Lower leg skin (tissue), 4 donors: ENCODE measurements around the gene OAS2. TPM values are rescaled to one million over a fixed set of nuclear protein-coding genes. Genes with fewer than 3 reads are reported as not detected.

Experiments used
- DNase-seq, 2 donors: peaks; one replicate each; pipeline ENCODE4 v3.0.0-alpha.2; 2019; ENCODE audit warnings: low spot score in 2 of 2
- H3K4me3 ChIP-seq: fragments of 200-600 bp; sonication (generic); 2 replicates; pipeline ENCODE4 v1.5.1; 2017; ENCODE audit warnings: mild to moderate bottlenecking, low read depth; ENCODE audit not compliant: poor library complexity, severe bottlenecking
- POLR2A ChIP-seq, 2 donors: fragments of 450-650 bp; IDR thresholded peaks; one replicate each; pipeline ENCODE4 v1.6.1; 2016 to 2017; ENCODE audit warnings: antibody characterized with exemption in 2 of 2, mild to moderate bottlenecking in 1 of 2, moderate library complexity in 1 of 2
- WGBS, 2 donors: methylation state at CpG; one replicate each; pipeline ENCODE4 v1.1.5; 2018; 5-methylcytosine and 5-hydroxymethylcytosine counted together
- intact Hi-C: fragments of 100-400 bp; cut with DNase I; formaldehyde crosslinking; loops from one replicate; pipeline ENCODE4 v1.15.0; 2023; ENCODE audit warnings: low total_unique reads
- total RNA-seq, 4 donors: library from RNA; depleted of rRNA; stranded (reverse); fragments of >200 nt; gene quantifications; one replicate each; pipeline ENCODE4 v1.1.0, GENCODE V29; 2016
- TF ChIP-seq, protein P1 (sequence below), 3 donors: fragments of 450-650 bp; IDR thresholded peaks; one replicate each; pipeline ENCODE4 v1.5.1; 2016; ENCODE audit warnings: antibody characterized with exemption in 3 of 3, mild to moderate bottlenecking in 3 of 3, moderate library complexity in 2 of 3

The OAS2 gene, protein sequence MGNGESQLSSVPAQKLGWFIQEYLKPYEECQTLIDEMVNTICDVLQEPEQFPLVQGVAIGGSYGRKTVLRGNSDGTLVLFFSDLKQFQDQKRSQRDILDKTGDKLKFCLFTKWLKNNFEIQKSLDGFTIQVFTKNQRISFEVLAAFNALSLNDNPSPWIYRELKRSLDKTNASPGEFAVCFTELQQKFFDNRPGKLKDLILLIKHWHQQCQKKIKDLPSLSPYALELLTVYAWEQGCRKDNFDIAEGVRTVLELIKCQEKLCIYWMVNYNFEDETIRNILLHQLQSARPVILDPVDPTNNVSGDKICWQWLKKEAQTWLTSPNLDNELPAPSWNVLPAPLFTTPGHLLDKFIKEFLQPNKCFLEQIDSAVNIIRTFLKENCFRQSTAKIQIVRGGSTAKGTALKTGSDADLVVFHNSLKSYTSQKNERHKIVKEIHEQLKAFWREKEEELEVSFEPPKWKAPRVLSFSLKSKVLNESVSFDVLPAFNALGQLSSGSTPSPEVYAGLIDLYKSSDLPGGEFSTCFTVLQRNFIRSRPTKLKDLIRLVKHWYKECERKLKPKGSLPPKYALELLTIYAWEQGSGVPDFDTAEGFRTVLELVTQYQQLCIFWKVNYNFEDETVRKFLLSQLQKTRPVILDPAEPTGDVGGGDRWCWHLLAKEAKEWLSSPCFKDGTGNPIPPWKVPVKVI
- total RNA-seq: 1 to 10 TPM; 2.6 to 3.8 (median 3.3) TPM

DNA sequence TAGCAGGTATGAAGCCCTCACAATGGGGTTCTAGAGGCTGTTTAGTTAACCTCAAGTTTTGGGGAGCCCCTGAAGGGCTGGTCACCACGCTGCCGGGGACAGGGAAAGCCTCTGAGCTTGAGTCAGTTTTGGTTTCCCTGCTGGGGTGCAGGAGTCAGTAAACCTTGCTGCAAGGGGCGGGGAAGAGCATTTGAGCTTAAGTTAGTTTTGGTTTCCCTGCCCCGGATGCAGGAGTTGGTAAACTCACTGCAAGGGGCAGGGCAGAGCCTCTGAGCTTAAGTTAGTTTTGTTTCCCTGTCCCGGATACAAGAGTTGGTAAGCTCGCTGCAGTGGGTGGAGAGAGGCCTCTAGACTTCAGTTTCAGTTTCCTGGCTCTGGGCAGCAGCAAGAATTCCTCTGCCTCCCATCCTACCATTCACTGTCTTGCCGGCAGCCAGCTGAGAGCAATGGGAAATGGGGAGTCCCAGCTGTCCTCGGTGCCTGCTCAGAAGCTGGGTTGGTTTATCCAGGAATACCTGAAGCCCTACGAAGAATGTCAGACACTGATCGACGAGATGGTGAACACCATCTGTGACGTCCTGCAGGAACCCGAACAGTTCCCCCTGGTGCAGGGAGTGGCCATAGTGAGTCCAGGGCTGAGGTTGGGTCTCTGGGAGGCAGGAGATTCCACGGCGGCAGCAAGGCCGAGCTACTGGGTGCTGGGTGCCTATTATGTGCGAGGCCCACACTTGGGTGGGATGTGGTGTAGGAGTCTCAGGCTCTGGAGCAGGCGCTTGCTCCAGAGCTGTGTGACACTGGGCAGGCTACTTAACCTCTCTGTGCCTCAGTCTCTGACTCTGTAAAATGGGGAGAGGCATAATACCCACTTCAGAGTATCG lies at the start of gene OAS2:
TSS of gene OAS2 (plus strand) at position 357 of the 878 bp plus-strand sequence. CDS start at position 447, 90 bp downstream.
- peak; percentile 60 to 89 for DNase-seq

DNA sequence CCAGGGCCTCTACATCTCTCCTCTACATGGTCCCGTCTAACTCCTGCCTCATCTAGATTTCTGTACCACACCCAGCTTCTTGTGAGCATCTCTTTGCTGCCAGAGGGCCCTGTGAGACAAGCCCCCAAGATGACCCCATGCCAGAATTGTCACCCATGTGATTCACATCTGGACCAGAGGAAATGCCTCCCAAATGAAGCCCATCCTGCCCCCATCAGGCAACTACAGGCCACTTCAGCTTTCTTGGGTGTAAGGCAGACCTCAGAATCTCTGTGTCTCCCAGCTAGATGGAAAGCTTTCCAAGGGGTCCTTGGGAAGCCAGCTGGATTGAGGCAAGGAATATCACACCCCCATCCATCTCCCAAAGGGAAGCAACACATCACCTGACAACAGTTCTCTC lies 49.3 kb upstream of the OAS2 start:
- intact Hi-C loops: no loop called here
- TF ChIP-seq POLR2A (IDR thresholded peaks at IDR 0.05): no peak
- TF ChIP-seq, protein P1, sequence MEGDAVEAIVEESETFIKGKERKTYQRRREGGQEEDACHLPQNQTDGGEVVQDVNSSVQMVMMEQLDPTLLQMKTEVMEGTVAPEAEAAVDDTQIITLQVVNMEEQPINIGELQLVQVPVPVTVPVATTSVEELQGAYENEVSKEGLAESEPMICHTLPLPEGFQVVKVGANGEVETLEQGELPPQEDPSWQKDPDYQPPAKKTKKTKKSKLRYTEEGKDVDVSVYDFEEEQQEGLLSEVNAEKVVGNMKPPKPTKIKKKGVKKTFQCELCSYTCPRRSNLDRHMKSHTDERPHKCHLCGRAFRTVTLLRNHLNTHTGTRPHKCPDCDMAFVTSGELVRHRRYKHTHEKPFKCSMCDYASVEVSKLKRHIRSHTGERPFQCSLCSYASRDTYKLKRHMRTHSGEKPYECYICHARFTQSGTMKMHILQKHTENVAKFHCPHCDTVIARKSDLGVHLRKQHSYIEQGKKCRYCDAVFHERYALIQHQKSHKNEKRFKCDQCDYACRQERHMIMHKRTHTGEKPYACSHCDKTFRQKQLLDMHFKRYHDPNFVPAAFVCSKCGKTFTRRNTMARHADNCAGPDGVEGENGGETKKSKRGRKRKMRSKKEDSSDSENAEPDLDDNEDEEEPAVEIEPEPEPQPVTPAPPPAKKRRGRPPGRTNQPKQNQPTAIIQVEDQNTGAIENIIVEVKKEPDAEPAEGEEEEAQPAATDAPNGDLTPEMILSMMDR (IDR thresholded peaks at IDR 0.05): no peak
- 84 to 92% methylated on average over 1 of the region's 1 CpG for WGBS, 2 donors

More for the DNA sequence above, at the start of gene OAS2:
- peak within 1 kb of the TSS; percentile 13 for H3K4me3 ChIP-seq
- intact Hi-C loops: no loop called here
- no peak for TF ChIP-seq POLR2A (IDR thresholded peaks at IDR 0.05)
- TF ChIP-seq, protein P1 (IDR thresholded peaks at IDR 0.05): no peak
- 30 to 31% methylated on average over 19 of the region's 19 CpGs for WGBS, 2 donors

DNA sequence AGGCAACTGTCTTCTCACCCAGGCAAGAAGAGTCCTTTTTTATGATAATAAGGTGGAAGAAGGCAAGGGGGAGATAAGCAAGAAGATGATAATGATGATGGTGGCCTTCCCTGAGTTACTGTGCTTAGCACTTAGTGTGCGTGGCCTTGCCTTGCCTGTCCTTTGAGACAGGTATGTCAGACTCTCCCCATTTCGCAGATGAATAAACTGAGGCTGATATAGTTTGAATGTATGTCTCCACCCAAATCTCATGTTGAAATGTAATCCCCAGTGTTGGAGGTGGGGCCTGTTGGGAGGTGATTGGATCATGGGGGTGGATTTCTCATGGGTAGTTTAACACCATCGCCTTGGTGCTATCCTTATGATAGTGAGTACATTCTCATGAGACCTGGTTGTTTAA lies 48.6 kb upstream of the OAS2 start:
- intact Hi-C loops: no loop called here
- no peak overlapping the region for H3K4me3 ChIP-seq
- WGBS, 2 donors: 97 to 98% methylated on average over 3 of the region's 3 CpGs
- TF ChIP-seq, protein P1 (IDR thresholded peaks at IDR 0.05): no peak
- TF ChIP-seq POLR2A (IDR thresholded peaks at IDR 0.05): no peak
- no peak for DNase-seq

More for the DNA sequence above, 49.3 kb upstream of the OAS2 start:
- H3K4me3 ChIP-seq: no peak overlapping the region
- no peak for DNase-seq

DNA sequence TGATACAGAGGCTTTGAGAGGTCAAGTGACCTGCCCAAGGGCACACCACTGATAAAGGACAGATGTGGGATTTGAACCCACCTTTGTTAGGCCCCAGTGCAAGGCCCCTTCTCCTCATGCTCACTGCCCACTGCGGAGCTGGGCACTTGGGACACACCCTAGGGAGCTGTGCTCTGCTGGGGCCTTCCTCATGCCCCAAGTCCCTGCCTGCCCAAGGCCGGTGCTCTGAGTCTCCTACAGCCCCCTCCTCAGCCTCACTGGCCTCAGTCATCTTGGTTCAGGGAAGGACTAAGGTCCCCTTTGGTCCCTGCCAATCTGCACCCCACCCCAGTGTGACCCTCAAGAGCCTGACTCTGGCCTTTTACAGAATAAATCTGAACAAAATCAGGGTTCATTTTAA lies 48.0 kb upstream of the OAS2 start:
- no peak for DNase-seq
- WGBS, 2 donors: 90 to 95% methylated on average over 2 of the region's 2 CpGs
- intact Hi-C loops: no loop called here
- TF ChIP-seq POLR2A (IDR thresholded peaks at IDR 0.05): no peak
- TF ChIP-seq, protein P1 (IDR thresholded peaks at IDR 0.05): no peak
- H3K4me3 ChIP-seq: no peak overlapping the region

DNA sequence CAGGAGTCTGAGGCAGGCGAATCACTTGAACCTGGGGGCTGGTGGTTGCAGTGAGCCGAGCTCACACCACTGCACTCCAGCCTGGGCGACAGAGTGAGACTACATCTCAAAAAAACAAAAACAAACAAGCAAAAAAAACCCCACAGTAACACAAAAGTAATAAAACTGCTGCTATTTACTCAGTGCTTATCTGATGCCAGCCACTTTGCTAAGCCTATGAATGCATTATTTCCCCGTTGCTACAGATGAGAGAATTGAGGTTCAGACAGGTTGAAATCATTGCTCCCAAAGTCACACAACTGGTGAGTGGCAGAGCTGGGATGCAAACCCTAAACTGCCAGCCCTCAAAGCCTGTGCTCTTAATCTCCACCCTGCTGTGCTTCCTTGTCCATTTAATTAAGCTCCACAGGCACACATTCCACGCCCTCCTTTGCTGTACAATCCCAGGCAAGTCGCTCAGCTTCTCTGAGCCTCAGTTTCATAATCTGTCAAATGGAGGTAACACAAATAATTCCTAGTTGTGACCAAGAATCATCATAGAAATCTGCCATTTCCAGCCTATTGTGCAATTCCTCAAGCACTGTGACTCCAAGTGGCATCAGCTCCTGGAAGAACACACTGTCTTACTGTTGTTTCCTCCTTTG lies 45.7 kb upstream of the OAS2 start:
- intact Hi-C loops: no loop called here
- TF ChIP-seq, protein P1 (IDR thresholded peaks at IDR 0.05): no peak
- no peak for TF ChIP-seq POLR2A (IDR thresholded peaks at IDR 0.05)
- H3K4me3 ChIP-seq: no peak overlapping the region
- WGBS, 2 donors: 68 to 79% methylated on average over 6 of the region's 6 CpGs
- DNase-seq: no peak
